ENCODE results near the gene CRYZL1. TPM values are rescaled to one million over a fixed set of nuclear protein-coding genes. Genes with fewer than 3 reads are reported as not detected.

CRYZL1 gene
- total RNA-seq, 1 experiment from 2014 or later, result 24.8 TPM

DNA sequence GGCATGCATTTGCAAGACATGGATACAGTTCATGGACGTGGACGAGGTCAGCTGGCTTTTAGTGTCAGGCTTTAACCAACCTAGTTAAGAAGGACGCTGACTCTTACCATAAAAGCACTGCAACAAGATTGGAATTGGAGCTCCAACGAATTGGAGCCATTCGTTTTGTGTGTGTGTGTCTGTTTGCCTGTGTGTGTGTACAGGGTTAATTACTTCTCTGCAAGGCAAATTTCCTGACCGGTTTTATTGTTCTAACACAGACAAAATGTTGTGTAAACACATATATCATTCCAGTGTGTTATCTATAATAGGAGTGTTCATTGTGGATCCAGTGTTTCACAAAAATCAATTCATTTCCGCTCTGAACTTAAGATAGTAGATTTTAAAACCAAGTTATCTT is 8.7 kb upstream of the CRYZL1 start:
- no peak overlapping the region for H3K4me3 ChIP-seq (ENCODE audit: low read depth in 2 of 2, low read length in 2 of 2)
- in situ Hi-C loops (cut with HindIII; ENCODE audit: low pct_unique_long_range_greater_than_20kb, low sequenced_read_pairs) (no loop called here), intact Hi-C loops (cut with micrococcal nuclease; ENCODE audit: unreplicated experiment) (no loop called here)
- ChIA-PET POLR2A (interaction anchor here (0.7 kb wide), 1 partner anchor 35 kb away, joined by 3 read pairs; no protein-coding TSS in a partner anchor), CTCF (no interaction called here)
- H3K27me3 ChIP-seq (ENCODE audit: control insufficient read depth, insufficient read depth, low read length), result no peaks in the 10 kb centered on the region
- no peaks in the 10 kb centered on the region for H3K9me3 ChIP-seq (ENCODE audit: control insufficient read depth, insufficient read depth, low read depth, low read length)
- peaks cover 52% of the 10 kb centered on the region for H3K4me1 ChIP-seq (ENCODE audit: control insufficient read depth, insufficient read depth, low read length)
- H3K27ac ChIP-seq (ENCODE audit: low read length), result peak overlapping the region; percentile 42; the same call in 1 of the 2 replicates
- DNase-seq (ENCODE audit: low read depth, low spot score), result no peak
- H3K36me3 ChIP-seq (ENCODE audit: control insufficient read depth, insufficient read depth, low read length), result no peaks in the 10 kb centered on the region
- BruUV-seq (replicated peaks), result no TSS peak
- no peak for TF ChIP-seq SIN3A (IDR thresholded peaks at IDR 0.05; ENCODE audit: borderline replicate concordance, insufficient read depth, low read depth, low read length)
- TF ChIP-seq, protein P1, sequence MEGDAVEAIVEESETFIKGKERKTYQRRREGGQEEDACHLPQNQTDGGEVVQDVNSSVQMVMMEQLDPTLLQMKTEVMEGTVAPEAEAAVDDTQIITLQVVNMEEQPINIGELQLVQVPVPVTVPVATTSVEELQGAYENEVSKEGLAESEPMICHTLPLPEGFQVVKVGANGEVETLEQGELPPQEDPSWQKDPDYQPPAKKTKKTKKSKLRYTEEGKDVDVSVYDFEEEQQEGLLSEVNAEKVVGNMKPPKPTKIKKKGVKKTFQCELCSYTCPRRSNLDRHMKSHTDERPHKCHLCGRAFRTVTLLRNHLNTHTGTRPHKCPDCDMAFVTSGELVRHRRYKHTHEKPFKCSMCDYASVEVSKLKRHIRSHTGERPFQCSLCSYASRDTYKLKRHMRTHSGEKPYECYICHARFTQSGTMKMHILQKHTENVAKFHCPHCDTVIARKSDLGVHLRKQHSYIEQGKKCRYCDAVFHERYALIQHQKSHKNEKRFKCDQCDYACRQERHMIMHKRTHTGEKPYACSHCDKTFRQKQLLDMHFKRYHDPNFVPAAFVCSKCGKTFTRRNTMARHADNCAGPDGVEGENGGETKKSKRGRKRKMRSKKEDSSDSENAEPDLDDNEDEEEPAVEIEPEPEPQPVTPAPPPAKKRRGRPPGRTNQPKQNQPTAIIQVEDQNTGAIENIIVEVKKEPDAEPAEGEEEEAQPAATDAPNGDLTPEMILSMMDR (IDR thresholded peaks at IDR 0.05), result no peak
- peak; percentile 37; the same call in 1 of the 2 replicates for ATAC-seq

DNA sequence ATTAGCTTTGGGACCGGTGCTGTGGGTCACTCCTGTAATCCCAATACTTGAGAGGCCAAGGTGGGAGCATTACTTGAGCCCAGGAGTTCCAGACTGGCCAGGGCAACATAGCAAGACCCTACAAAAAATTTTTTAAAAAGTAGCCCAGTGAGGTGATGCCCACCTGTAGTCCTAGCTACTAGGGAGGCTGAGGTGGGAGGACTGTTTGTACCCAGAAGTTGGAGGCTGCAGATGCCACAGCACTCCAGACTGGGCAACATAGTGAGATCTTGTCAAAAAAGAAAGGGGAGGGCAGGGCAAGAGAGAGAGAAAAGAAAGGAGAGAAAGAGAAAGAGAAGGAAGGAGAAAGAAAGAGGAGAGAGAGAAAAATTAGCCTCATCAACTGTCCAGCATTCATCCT is 7.0 kb upstream of the CRYZL1 start:
- intact Hi-C loops (cut with micrococcal nuclease; ENCODE audit: unreplicated experiment) (no loop called here), in situ Hi-C loops (cut with HindIII; ENCODE audit: low pct_unique_long_range_greater_than_20kb, low sequenced_read_pairs) (no loop called here)
- Histone ChIP-seq H3K27ac (ENCODE audit: low read length) (peak overlapping the region; percentile 61), H3K36me3 (ENCODE audit: control insufficient read depth, insufficient read depth, low read length) (no peaks in the 10 kb centered on the region; the same call in 1 of the 2 replicates), H3K4me1 (ENCODE audit: control insufficient read depth, insufficient read depth, low read length) (peaks cover 45% of the 10 kb centered on the region), H3K27me3 (ENCODE audit: control insufficient read depth, insufficient read depth, low read length) (no peaks in the 10 kb centered on the region), H3K4me3 (ENCODE audit: low read depth in 2 of 2, low read length in 2 of 2) (no peak overlapping the region), H3K9me3 (ENCODE audit: control insufficient read depth, insufficient read depth, low read depth, low read length) (no peaks in the 10 kb centered on the region)
- DNase-seq (ENCODE audit: low read depth, low spot score) (no peak), ATAC-seq (no peak)
- POLR2A ChIA-PET, result no interaction called here
- CTCF ChIA-PET, result interaction anchor here (0.6 kb wide), 1 partner anchor 164 kb away, joined by 3 read pairs; no protein-coding TSS in a partner anchor
- no peak for TF ChIP-seq SIN3A (IDR thresholded peaks at IDR 0.05; ENCODE audit: borderline replicate concordance, insufficient read depth, low read depth, low read length)
- no peak for TF ChIP-seq TCF7L2 (IDR thresholded peaks at IDR 0.05; ENCODE audit: low read depth, low read length)
- TF ChIP-seq, protein P2, sequence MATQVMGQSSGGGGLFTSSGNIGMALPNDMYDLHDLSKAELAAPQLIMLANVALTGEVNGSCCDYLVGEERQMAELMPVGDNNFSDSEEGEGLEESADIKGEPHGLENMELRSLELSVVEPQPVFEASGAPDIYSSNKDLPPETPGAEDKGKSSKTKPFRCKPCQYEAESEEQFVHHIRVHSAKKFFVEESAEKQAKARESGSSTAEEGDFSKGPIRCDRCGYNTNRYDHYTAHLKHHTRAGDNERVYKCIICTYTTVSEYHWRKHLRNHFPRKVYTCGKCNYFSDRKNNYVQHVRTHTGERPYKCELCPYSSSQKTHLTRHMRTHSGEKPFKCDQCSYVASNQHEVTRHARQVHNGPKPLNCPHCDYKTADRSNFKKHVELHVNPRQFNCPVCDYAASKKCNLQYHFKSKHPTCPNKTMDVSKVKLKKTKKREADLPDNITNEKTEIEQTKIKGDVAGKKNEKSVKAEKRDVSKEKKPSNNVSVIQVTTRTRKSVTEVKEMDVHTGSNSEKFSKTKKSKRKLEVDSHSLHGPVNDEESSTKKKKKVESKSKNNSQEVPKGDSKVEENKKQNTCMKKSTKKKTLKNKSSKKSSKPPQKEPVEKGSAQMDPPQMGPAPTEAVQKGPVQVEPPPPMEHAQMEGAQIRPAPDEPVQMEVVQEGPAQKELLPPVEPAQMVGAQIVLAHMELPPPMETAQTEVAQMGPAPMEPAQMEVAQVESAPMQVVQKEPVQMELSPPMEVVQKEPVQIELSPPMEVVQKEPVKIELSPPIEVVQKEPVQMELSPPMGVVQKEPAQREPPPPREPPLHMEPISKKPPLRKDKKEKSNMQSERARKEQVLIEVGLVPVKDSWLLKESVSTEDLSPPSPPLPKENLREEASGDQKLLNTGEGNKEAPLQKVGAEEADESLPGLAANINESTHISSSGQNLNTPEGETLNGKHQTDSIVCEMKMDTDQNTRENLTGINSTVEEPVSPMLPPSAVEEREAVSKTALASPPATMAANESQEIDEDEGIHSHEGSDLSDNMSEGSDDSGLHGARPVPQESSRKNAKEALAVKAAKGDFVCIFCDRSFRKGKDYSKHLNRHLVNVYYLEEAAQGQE (IDR thresholded peaks at IDR 0.05; ENCODE audit: insufficient read depth in 1 of 2, low read depth in 2 of 2, low read length in 1 of 2), result no peak
- no peak for TF ChIP-seq POLR2AphosphoS5 (IDR thresholded peaks at IDR 0.05; ENCODE audit: low read depth, low read length)
- TF ChIP-seq, protein P1 (IDR thresholded peaks at IDR 0.05), result no peak
- BruUV-seq (replicated peaks), result no TSS peak
